PFSK-1 (cell line): ENCODE data around the gene TCEAL4.

ENCODE experiments used
- POLR2AphosphoS5 ChIP-seq: IDR thresholded peaks from 2 replicates; pipeline ENCODE4 v1.6.1; 2012; ENCODE audit warnings: low read depth, mild to moderate bottlenecking, control low read depth, low read length, moderate library complexity
- SIN3A ChIP-seq: IDR thresholded peaks from 2 replicates; pipeline ENCODE4 v1.6.1; 2012; ENCODE audit warnings: mild to moderate bottlenecking, low read length, moderate library complexity, borderline replicate concordance; ENCODE audit not compliant: insufficient read depth
- TAF1 ChIP-seq: IDR thresholded peaks from 2 replicates; pipeline ENCODE4 v1.6.1; 2012; ENCODE audit warnings: low read length, control low read depth, borderline replicate concordance; ENCODE audit not compliant: insufficient read depth
- TF ChIP-seq, protein P1 (sequence below), 2 experiments: IDR thresholded peaks; 2 replicates each; pipeline versions ENCODE4 v1.6.1 to v1.8.0; 2011 to 2012; ENCODE audit warnings: low read depth in 2 of 2, low read length in 2 of 2, control low read depth in 1 of 2, inconsistent platforms in 1 of 2, mild to moderate bottlenecking in 1 of 2, moderate library complexity in 1 of 2; ENCODE audit not compliant: insufficient read depth in 1 of 2

DNA sequence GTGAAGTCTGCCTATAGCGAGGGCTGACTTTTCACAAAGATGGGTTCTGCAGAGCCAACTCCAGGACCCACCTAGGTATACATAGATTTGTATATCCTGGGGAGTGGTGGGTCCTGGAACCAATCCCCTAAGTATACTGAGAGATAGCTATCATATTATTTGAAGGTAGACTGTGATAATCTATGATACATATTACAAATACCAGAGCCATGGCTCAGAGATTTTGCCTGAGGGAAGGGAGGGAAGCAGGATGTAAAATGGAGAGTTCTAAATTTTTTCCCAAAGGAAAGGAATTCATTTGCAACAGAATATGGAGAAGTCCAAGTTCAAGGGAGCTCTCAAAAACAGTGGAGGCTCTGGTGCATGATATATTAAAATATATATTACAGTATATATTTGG lies 29.7 kb downstream of the TCEAL4 start:
- TF ChIP-seq SIN3A (no peak), TAF1 (no peak), POLR2AphosphoS5 (no peak)
- TF ChIP-seq, protein P1, sequence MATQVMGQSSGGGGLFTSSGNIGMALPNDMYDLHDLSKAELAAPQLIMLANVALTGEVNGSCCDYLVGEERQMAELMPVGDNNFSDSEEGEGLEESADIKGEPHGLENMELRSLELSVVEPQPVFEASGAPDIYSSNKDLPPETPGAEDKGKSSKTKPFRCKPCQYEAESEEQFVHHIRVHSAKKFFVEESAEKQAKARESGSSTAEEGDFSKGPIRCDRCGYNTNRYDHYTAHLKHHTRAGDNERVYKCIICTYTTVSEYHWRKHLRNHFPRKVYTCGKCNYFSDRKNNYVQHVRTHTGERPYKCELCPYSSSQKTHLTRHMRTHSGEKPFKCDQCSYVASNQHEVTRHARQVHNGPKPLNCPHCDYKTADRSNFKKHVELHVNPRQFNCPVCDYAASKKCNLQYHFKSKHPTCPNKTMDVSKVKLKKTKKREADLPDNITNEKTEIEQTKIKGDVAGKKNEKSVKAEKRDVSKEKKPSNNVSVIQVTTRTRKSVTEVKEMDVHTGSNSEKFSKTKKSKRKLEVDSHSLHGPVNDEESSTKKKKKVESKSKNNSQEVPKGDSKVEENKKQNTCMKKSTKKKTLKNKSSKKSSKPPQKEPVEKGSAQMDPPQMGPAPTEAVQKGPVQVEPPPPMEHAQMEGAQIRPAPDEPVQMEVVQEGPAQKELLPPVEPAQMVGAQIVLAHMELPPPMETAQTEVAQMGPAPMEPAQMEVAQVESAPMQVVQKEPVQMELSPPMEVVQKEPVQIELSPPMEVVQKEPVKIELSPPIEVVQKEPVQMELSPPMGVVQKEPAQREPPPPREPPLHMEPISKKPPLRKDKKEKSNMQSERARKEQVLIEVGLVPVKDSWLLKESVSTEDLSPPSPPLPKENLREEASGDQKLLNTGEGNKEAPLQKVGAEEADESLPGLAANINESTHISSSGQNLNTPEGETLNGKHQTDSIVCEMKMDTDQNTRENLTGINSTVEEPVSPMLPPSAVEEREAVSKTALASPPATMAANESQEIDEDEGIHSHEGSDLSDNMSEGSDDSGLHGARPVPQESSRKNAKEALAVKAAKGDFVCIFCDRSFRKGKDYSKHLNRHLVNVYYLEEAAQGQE (IDR thresholded peaks at IDR 0.05; ENCODE audit: insufficient read depth in 1 of 2, low read depth in 2 of 2, low read length in 2 of 2), result no peak
